NCI-H1436 (cell line): Measurements from ENCODE around the gene KRTAP12-2.
A peak's percentile ranks its signal among the peaks of the same experiment; 100 is the strongest.

ENCODE experiments used
- DNase-seq: peaks from one replicate; lab custom pipeline; 2025; lab: John Stamatoyannopoulos, UW

KRTAP12-2 gene, protein sequence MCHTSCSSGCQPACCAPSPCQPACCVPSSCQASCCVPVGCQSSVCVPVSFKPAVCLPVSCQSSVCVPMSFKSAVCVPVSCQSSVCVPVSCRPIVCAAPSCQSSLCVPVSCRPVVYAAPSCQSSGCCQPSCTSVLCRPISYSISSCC

DNA sequence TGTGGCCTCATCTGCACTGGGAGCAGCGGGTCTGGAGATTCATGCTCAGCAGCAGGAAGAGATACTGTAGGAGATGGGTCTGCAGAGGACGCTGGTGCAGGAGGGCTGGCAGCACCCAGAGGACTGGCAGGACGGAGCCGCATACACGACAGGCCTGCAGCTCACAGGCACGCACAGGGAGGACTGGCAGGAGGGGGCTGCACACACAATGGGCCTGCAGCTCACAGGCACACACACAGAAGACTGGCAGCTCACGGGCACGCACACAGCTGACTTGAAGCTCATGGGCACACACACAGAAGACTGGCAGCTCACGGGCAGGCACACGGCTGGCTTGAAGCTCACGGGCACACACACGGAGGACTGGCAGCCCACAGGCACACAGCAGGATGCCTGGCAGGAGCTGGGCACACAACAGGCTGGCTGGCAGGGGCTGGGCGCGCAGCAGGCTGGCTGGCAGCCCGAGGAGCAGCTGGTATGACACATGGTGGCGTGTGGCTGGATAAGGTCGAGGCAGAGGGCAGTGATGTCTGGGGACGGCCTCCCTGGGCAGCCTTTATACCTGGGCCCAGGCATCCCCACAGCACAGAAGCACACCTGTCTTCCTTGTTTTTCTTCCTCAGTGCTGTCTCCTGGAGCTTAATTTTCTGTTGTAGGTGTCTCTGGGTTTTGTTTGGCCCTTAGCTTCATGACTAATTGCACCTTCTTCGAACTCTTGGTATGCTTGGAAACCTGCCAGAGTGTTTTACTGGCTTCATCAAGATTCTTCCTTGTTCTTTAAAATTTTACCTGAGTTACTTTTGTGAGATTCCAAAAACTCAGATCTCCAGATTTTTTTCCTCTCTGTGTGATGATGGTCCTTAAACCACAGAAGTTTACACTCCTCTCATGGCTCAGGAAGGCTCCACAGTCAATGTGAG lies at the start of gene KRTAP12-2:
KRTAP12-2 (minus strand) TSS at position 527 of the 920 bp plus-strand sequence; CDS start at position 486, 41 bp downstream.
- DNase-seq = no peak

DNA sequence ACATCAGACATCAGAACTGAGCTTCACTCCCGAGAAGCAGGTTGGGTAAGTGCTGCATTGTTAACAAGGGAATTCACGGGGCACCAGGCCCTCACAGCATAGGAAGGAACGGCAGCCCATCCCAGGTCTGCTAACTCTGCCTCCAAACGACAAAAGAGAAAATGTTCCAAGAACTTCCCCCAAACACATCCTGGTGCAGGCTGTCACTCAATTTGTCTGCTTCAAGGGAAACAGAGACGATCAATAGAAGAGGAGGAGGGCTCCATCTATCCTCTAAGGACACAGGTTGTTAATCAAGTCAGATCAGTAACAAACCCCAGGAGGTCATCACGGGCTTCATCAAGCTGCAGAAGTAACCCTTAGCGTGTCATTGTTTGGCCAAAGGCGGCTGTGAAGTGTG lies 48.2 kb upstream of the KRTAP12-2 start:
- no peak for DNase-seq

DNA sequence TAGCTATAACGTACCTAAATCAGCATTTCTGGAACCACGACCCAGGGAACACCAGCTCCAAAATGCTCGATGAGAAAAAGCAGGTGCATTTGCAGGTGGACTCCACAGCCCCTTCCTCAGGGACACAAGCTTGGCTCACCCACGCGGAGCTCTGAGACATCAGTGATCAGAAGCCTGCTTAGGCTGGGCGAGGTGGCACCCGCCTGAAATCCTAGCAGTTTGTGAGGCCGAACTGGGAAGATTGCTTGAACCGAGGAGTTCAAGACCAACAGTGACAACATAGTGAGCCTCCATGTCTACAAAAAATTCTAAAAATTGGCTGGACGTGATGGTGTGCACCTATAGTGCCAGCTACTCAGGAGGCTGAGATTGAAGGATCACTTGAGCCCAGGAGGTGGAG lies 47.1 kb upstream of the KRTAP12-2 start:
- no peak for DNase-seq

DNA sequence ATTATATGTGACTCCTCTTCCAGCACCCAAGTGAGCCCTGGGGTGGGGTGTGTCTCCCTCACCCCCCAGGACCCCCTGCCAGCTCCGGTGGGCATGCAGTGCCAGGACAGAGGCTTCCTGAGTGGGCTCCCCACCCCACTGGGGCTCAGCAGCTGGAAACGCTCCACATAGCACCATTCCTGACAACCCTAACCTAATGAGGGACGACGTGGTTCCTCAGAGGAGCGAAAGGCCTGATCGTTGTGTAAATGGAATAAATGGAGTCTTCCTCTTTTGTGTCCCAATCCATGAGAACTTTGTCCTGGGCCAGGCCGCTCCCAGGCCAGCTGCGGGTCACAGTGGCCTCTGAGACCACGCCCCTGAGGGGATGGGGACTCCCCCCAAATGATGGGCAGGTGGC lies 46.4 kb upstream of the KRTAP12-2 start:
- DNase-seq = no peak

DNA sequence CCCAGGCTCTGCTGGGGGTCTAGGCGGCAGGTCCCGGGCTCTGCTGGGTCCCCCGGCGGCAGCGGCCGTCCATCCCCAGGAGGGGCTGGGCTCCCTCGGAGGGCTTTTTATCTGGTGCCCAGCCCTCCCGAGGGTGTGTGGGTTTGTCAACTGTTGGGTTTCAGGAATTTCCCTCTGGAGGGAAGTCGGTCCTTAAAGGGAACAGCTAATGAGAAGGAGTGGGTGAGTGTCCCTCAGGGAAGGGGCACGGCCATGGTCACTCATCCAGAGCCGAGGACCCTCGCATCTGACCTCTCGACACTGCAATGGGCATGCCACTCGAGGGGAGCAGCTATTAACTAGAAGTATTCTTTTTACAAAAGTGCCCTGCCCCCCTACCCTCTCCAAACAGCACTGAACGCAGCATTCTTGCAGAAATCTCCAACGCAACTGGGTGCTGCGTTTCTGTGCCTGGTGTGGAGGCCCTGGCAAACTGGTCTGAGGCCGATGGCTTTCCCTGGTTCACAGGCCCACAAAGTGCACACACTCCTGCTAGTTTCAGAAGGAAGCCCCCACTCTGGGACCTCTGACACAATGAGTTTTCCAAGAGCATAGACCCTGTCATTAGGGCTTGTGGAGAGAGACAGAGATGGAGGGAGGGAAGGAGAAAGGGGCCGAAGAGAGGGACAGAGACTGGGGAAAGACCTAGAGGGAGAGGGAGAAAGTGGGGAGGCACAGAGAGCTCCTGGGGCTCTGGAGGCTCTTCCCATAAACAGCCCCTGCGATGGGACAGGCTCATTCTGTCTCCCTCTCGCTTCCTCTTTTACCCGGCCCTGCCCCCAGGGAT lies 45.7 kb upstream of the KRTAP12-2 start:
- DNase-seq = no peak

DNA sequence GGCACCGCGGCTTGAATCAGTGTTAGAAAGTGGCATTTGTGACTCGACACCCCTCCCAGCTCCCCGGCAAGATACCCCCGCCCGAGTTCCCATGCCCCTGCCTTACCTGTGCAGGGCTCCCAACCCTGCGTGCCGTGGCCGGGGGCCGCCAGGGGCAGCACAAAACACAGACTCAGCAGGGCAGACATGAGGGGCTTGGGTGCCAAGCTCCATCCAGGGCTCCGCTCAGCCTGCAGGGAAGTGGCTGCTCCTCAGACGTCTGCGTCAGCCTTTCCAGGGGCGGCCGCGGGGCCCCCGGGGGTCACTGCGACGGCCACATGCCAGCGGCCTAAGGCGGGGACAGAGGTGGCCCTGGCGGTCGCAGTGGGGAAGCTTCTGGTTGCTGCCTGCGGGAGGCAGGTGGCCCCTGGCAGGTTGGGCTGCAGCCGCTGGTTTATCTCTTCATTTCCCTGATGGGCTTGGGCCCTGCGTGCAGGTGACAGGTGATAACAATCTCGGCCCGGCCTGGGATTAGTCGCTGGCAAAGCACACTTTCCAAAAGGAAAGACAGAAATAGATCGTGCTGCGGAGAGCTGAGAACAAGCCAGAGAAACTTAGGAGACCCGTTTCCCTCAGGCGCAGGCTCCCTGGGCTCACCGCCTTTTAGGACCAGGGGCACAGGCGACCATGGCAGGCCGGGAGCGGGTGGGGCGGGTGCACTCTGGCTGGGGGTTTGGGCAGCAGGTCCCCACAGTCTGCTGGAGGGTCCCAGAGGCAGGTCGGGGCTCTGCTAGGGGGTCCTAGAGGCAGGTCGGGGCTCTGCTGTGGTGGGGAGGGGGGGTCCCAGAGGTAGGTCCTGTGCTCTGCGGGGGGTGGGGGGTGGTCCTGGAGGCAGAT lies 44.8 kb upstream of the KRTAP12-2 start, which contains the start of gene TSPEAR:
TSPEAR (minus strand) TSS at position 246 of the 876 bp plus-strand sequence; CDS start at position 188, 58 bp downstream.
- DNase-seq = peak; percentile 53

DNA sequence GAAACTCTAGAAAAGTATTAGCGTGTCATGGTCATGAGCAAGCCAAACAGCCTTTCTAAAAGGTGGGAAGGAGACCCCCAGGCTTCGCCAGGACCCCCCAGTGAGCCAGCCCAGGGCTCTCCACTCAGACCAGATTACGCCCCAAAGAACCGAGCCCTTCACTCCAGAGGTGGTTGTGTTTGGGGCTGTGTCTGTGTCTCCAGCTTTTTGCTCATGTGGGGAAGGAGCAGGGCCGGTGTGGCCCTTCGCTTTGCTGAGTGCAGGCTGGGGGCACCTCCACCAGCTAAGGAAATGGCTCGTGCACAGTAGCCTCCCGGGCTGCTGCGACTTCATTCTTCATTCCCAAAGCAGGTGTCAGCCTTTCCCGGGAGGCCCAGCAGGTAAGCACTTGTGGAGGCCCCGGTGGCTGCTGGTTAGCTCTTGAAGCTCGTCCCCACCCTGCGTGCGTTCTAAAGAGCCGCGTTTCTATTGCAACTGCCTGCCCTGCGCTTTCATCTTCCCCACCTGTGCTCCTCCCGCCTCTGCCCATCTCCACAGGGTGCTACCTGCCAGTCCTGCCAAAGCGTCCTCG lies 44.1 kb upstream of the KRTAP12-2 start:
- peak; percentile 51 for DNase-seq

DNA sequence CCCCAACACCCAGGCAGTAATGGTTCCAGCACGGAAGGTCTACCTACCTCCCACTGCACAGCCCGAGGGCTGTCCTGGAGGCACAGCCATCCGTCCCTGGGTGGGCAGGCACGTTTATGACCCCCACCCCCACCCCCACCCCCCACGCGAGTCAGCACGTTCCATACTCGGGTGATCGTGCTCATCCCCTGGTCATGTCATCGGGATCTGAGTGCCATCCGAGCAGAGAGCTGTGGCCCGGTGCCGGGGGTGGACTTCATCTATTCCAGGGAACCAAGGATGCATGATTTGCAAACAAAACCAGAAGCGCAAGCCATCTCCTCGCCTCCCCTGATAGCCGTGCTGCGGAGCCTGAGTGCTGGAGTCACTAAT lies 43.6 kb upstream of the KRTAP12-2 start:
- DNase-seq = no peak

DNA sequence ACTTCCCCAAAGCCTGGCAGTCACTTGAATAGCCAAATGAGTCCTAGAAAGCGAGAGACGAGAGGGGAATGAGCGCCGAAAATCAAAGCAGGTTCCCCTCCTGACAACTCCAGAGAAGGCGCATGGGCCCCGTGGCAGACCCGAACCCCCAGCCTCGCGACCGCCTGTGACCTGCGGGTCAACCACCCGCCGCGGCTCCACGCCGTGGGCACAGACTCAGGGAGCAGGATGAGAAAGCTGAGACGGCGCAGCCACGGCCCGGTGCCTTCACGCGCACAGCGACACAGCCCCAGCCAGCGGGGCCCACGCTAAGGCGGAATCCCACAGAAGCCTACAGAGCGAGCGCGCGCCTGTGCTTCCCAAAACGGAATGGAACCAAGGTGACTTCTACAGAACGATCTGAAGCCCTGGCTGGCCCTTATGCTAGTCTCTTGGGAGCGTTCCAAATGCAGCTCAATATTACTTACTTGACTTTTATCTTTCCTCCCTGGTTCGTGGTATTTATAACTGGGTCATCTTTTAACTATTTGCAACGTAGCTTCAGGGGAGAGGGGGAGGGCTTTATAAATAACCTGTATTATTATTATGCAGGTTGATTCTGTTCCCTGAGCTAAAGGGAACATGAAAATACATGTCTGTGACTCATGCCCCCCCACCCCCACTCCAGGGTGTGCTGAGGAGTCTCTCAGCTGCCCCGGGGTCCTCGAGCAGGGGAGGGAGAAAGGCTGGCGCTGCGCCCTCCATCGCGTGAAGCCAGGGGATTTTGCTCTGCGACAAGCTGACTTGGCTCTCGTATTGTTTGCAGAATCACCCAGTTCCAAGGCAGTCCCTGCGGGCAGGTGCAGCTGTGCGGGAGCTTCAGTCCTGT lies 42.9 kb upstream of the KRTAP12-2 start:
- peak; percentile 68 for DNase-seq

DNA sequence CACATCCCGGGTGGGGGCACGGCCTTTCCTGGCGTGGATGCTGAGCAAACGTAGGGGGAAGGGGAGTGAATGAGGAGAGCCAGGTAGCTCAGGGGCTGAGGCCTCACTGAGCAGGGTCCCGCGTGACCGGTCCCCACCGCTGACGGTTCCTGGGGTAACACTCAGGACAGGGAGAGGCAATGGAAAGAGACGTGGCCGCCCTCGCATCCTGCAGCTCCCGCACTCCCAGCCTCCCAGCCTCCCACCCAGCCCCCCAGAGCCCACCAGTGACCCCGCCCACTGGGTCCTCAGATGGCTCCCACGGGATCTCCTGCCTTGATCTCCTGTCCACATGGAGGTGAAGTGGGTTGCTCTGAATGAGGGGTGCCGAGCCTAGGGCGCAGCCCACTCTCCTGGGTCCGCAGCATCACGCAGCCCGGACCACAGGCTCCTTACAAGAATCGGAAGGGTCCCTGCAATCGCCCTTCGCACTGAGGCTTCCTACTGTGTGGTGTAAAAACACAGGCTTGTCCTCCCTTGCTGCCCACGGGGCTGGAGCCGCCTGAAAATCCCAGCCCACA lies 42.2 kb upstream of the KRTAP12-2 start:
- DNase-seq = no peak

DNA sequence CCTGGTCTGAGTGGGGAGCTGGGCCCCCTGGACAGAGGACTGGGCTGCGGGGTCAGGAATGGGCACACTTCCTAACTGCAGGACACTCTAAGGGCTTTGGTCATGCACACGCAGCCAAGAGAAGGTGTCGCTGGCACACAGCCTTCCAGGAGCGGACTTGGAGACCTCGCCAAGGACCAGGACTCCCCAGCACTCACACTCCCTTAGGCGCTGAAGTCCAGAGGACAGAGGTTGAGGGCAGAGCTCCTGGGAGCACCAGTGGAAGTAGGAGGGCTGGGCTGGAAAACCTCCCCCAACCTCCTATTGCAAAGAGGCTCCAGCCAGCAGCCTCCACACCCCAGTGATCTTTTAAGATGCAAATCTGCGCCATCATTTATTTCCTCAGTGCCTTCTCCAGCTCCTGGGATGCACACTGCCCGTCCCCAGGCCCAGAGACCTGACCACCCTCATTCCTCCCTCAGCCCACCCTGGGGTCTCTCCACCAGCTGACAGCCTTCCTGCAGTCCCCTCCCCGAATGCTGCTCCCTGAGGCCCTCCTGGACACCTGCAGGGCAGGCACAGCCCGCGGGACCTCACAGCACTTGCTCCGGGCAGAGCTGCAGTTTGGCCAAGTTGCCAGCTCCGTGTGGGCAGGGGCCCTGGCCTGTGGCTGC lies 41.6 kb upstream of the KRTAP12-2 start:
- no peak for DNase-seq

DNA sequence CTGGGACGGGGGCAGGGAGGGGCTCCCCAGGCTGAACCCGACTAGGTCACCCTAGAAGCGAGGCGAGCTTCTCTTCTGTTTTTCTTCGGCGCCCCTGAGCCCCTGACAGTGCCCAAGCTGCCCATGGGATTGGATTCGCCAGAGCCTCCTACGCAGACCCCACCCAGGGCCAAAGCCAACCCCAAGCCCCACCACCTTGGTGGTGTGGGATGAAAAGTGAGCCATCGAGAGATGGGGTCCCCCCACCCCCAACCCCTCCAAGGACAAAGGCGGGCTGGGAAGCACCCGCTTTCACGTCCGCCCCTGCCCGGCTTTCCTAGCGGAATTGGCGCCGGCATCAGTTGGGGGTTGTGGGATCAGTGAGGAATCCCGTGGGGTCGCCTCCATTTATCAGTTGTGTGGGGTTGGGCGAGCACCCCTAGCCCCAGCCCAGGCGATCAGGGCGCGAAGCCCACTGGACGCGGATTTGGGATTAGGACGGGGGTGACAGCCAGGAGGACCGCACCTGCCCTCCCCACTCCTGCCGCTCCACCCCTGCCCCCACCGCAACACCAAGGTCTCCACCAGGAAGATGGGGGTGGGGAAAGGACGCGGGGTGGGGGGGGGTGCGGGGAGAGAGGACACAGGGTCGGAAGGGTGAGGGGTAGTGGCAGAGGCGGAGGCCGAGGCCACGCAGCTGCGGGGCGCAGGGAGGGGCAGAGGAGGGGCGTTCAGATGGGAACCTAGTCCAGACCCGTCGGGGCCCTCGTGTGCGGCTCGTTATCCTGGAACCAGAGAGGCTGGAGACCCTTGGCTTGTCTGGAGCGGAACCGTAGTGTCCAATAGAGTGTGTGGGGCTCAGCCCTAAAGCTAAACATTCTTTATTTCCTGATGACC lies 40.2 kb upstream of the KRTAP12-2 start:
- DNase-seq = no peak

DNA sequence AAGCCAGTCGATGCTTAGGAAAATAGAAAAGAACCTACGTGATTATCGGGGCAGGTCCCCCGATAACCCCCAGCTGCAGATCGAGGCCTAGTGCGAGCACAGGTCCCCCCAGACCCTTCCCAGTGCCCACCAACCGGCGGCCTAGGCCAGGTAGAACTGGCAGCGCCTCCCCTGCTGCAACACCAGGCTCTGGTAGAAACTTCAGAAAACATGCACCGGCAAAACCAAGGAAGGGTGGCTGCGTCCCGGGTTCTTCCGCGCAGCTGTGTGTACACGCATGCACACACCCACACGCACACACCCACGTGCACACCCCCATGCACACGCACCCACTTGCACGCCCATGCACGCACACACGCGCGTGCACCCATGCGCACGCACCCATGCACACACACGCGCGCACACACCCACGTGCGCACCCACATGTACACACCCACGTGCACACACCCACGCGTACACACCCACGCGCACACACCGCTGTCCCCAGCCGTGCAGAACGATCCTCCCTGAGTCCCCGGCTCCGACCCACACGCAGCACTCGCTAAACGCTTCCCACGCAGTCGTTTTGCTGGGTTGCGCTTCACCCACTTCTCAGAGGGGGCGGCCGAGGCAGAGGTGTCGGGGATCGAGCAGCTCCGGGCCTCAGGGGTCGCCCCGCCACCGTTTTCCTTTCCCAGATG lies 39.4 kb upstream of the KRTAP12-2 start:
- no peak for DNase-seq

DNA sequence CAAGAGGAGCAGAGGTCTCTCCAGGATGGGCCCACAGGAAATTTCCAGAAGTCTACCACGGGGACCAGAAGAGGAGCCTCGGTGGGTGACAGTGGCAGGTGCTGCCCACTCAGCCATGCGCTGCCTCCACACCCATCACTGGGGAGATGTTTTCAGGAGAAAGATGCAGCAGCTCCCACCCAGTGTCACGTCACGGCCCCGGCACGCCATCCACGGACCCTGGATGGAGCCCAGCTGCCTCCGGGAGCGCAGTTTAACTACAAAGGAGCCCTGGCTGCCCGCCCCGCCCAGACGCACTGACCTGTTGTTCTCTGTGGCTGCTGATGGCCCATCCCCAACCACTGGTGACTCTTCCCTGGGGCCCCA lies 37.9 kb upstream of the KRTAP12-2 start:
- no peak for DNase-seq

DNA sequence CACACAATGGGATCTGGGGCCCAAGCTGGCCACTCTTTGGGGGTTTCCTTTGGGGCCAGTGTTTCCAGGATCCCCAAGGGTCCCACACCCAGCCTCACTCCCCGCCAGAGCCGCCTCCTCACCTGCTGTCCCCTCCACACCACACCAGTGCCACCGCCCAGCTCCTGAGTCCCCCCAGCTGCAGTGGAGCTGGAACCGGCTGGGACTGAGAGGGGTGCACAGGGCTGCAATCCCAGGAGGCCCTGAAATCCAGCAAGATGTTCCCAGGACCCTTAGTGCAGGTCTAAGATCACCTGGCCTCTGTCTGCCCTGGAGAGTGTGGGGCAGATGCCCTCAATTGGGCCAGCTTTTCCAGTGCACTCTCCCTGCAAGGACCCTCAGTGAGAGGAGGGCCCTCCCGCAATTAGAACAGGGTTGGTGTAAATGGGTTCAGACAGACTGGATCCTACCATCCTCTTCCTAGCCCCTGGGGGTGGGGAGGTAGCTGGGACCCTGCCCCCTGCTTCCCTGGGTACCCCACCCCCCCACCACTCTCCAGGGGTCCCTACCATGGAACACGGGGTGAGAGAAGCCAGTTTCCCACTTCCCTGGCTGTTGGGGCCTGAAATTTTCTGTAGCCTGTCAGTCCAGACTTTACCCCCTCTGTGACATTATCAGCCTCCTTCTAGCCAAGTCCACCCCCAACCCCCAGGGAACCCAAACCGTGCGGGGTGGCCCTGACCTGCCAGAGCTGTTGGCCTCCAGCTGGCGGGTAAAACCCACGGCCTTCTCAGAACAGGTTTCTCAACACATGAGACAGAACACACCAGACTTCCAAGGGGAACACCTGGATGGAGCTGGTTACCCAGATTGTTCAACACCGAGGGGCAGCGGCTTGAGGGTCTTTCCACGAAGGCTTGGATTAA lies 37.3 kb upstream of the KRTAP12-2 start:
- no peak for DNase-seq

DNA sequence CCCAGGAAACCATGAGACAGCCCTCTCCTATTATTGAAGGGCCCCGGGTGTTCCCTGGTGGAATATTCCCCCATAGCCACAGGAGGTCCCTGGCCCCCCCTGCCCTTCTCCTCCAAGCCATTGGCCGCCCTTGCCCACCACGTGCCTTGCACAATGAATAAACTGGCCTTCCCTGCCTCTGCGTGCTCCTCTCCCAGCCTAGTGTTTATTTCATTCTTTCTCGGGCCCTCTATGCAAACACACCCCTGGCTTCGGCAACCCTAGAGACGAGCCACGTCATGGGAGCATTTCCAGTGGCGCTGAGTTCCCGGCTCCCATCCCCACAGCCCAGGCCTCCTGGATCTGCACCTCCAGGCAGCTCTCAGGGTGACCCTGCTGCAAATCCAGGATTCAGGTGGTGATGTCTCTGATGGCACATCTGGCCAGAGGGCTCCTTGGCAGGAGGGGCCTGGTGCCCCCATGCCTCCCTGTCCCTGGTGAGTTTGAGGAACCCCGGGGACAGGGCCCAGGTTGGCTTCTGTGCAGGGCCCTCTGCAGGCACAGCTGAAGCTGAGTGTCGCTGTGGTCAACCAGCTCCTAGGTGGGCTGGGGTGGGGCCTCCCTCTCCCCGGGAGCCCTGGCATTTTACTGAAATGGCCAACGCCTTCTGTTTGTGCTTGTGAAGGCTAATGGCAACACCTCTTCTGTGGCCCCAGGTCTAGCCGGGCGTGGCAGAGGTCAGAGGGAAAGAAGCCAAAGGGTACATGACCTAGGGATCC lies 36.4 kb upstream of the KRTAP12-2 start:
- no peak for DNase-seq
